ENCODE measurements around the gene CRTAP. TPM values are rescaled to one million over a fixed set of nuclear protein-coding genes. Genes with fewer than 3 reads are reported as not detected.
A peak's percentile ranks its signal among the peaks of the same experiment; 100 is the strongest.
"Not testable (repeated sequence)": the region's sequence is repeated elsewhere in the genome, so short reads cannot be mapped to it uniquely, and the experiment has no call there.

Gene CRTAP
- 100 to 1,000 TPM; 182 to 229 TPM for total RNA-seq

- Histone ChIP-seq H3K27ac (peak within 1 kb of the TSS; percentile 95), H3K4me3 (peak within 1 kb of the TSS; percentile 78 to 83), H3K4me1 (replicated peaks) (no peaks in the 10 kb centered on the region), H3K36me3 (no peaks in the 10 kb centered on the region), H3K27me3 (replicated peaks; ENCODE audit: insufficient read depth) (no peaks in the 10 kb centered on the region), H3K9me3 (no peaks in the 10 kb centered on the region)
- TF ChIP-seq CTCF (IDR thresholded peaks at IDR 0.05) (peak in 2 of 4 experiments; percentile 9 to 21), POLR2A (IDR thresholded peaks at IDR 0.05) (peak; percentile 37), POLR2AphosphoS5 (IDR thresholded peaks at IDR 0.05) (peak; percentile 40)
- intact Hi-C loops (cut with DNase I): loop anchor here (1.0 kb wide), 1 partner anchor 17 kb away; the partner anchor contains the start of genes GLB1 and TMPPE
- under 1% methylated on average over 96 of the region's 98 CpGs for WGBS
- DNase-seq (ENCODE audit: low spot score): peak; percentile 96
Measured at GRCh38 chr3:33113772-33114621, at the start of gene CRTAP. TSS of gene CRTAP (plus strand) at chr3:33114014. CDS start at chr3:33114078, 64 bp downstream.

- TF ChIP-seq POLR2AphosphoS5 (IDR thresholded peaks at IDR 0.05) (no peak), POLR2A (IDR thresholded peaks at IDR 0.05) (no peak), CTCF (IDR thresholded peaks at IDR 0.05) (no peak)
- no peaks in the 10 kb centered on the region for H3K27me3 ChIP-seq (replicated peaks; ENCODE audit: insufficient read depth)
- no peak overlapping the region for H3K27ac ChIP-seq
- DNase-seq (ENCODE audit: low spot score): no peak
- 89% methylated on average over 2 of the region's 2 CpGs for WGBS
- H3K4me1 ChIP-seq (replicated peaks): no peaks in the 10 kb centered on the region
- no peaks in the 10 kb centered on the region for H3K36me3 ChIP-seq
- no peaks in the 10 kb centered on the region for H3K9me3 ChIP-seq
- intact Hi-C loops (cut with DNase I): no loop called here
- H3K4me3 ChIP-seq: no peak overlapping the region
Measured at GRCh38 chr3:33064929-33065328, 48.9 kb upstream of the CRTAP start.

GRCh38 chr3:33067484-33067883, 46.3 kb upstream of the CRTAP start:
- WGBS: 63% methylated on average over 3 of the region's 3 CpGs
- intact Hi-C loops (cut with DNase I): no loop called here
- Histone ChIP-seq H3K27me3 (replicated peaks; ENCODE audit: insufficient read depth) (no peaks in the 10 kb centered on the region), H3K4me1 (replicated peaks) (no peaks in the 10 kb centered on the region), H3K9me3 (no peaks in the 10 kb centered on the region), H3K4me3 (no peak overlapping the region), H3K36me3 (no peaks in the 10 kb centered on the region), H3K27ac (no peak overlapping the region)
- no peak for DNase-seq (ENCODE audit: low spot score)
- TF ChIP-seq POLR2AphosphoS5 (IDR thresholded peaks at IDR 0.05) (no peak), POLR2A (IDR thresholded peaks at IDR 0.05) (no peak), CTCF (IDR thresholded peaks at IDR 0.05) (no peak)

- H3K4me1 ChIP-seq (replicated peaks); H3K27ac ChIP-seq; H3K9me3 ChIP-seq; H3K4me3 ChIP-seq; H3K36me3 ChIP-seq; DNase-seq (ENCODE audit: low spot score); H3K27me3 ChIP-seq (replicated peaks; ENCODE audit: insufficient read depth): not testable (repeated sequence)
- TF ChIP-seq POLR2AphosphoS5 (IDR thresholded peaks at IDR 0.05): peak; percentile 17
- intact Hi-C loops (cut with DNase I): loop anchor here (5.0 kb wide), 1 partner anchor 123 kb away; no protein-coding TSS in a partner anchor
- WGBS: 42% methylated on average over 3 of the region's 3 CpGs
Measured at GRCh38 chr3:33069862-33070261, 44.0 kb upstream of the CRTAP start.

- Histone ChIP-seq H3K9me3 (no peaks in the 10 kb centered on the region), H3K27me3 (replicated peaks; ENCODE audit: insufficient read depth) (no peaks in the 10 kb centered on the region), H3K36me3 (no peaks in the 10 kb centered on the region), H3K27ac (no peak overlapping the region), H3K4me1 (replicated peaks) (no peaks in the 10 kb centered on the region), H3K4me3 (no peak overlapping the region)
- intact Hi-C loops (cut with DNase I): loop anchor here (5.0 kb wide), 1 partner anchor 124 kb away; no protein-coding TSS in a partner anchor
- 72% methylated on average over 4 of the region's 4 CpGs for WGBS
- DNase-seq (ENCODE audit: low spot score): no peak
- TF ChIP-seq CTCF (IDR thresholded peaks at IDR 0.05) (no peak), POLR2AphosphoS5 (IDR thresholded peaks at IDR 0.05) (no peak), POLR2A (IDR thresholded peaks at IDR 0.05) (no peak)
Measured at GRCh38 chr3:33071181-33071580, 42.6 kb upstream of the CRTAP start.
